Sciatic nerve (tissue), 2 donors: ENCODE data around the gene ANO1. TPM values are rescaled to one million over a fixed set of nuclear protein-coding genes. Genes with fewer than 3 reads are reported as not detected.
"Not testable (repeated sequence)": the region's sequence is repeated elsewhere in the genome, so short reads cannot be mapped to it uniquely, and the experiment has no call there.

Experiments used
- ATAC-seq: fragments of 200-7000 bp; cut with Tn5 transposase; one replicate; pipeline ENCODE4 v1.9.1; 2020; ENCODE audit warnings: mild to moderate bottlenecking, moderate library complexity
- DNase-seq: peaks from one replicate; pipeline ENCODE4 v3.0.0-alpha.2; 2020; ENCODE audit warnings: low spot score
- intact Hi-C: fragments of 100-400 bp; cut with DNase I; formaldehyde crosslinking; loops from one replicate; pipeline ENCODE4 v1.14.2; 2022
- total RNA-seq: library from RNA; stranded (reverse); fragmentation: NEBNext Ultra II Directional; extraction: Animal tissue kit (Norgen Biotek cat#: 25700); gene quantifications from one replicate; pipeline ENCODE4 v1.2.1, GENCODE V29; 2021
- donor health status: DM: no; HTN: no; CAD: no.
- donor health status: DM: no; HTN: no; CAD: no.

The ANO1 gene
- total RNA-seq, 1 donor from 2014 or later: 3.4 TPM

GRCh38 chr11:70210530-70210929, 132.4 kb downstream of the ANO1 start:
- DNase-seq: no peak
- no peak for ATAC-seq
- intact Hi-C loops: no loop called here

- ATAC-seq (no peak), DNase-seq (no peak)
Measured at GRCh38 chr11:70212227-70212811, 134.2 kb downstream of the ANO1 start.

GRCh38 chr11:70217388-70217787, 139.3 kb downstream of the ANO1 start:
- intact Hi-C loops, DNase-seq, ATAC-seq: not testable (repeated sequence)

More at GRCh38 chr11:70212227-70212811, 134.2 kb downstream of the ANO1 start:
- intact Hi-C loops: no loop called here

DNA sequence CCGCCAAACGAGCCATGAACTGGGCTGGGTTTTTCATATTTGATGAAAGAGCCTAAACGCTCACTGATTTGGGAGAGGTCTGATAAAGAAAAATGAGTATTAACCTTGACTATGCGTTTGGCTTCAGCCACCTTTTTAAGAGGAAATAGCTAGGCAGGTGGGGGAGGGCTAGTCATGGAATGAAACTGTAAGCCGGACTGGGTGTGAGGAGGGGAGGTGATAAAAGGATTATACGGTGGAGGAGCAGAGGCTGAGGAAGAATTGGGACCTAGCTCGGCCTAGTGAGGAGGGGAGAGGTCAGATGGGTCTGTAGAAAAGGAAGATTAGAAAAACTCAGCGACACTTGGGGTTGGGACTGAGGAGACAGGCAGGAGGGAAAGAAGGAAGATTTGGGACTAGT, 140.0 kb downstream of the ANO1 start:
- intact Hi-C loops, DNase-seq, ATAC-seq: not testable (repeated sequence)

- intact Hi-C loops: no loop called here
- DNase-seq (no peak), ATAC-seq (no peak)
Measured at GRCh38 chr11:70220136-70220535, 142.0 kb downstream of the ANO1 start.

GRCh38 chr11:70220920-70221319, 142.8 kb downstream of the ANO1 start:
- ATAC-seq (no peak), DNase-seq (no peak)
- intact Hi-C loops: no loop called here

GRCh38 chr11:70225681-70226177, 147.6 kb downstream of the ANO1 start:
- DNase-seq: no peak
- ATAC-seq: peak; percentile 57
- intact Hi-C loops: no loop called here

DNA sequence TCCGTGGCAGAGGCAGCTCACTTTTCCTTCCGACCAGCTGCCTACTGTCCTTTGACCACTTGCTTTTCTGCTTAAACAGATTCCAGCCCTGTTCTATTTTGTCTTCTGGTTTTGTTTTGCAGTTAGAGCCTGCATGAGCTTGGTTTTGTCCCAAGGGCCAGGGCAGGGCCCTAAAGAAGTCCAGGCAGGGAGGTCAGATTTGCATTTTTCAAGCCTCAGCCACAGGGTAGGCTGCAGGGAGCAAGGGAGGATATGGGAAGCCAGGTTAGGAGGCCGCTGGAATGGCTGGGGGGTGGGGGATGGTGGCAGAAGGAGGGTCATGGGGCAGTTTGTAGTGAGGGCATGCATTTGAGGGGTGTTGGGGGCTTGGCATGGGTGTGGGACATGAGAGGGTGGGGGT, 148.1 kb downstream of the ANO1 start:
- no peak for ATAC-seq
- no peak for DNase-seq
- intact Hi-C loops: no loop called here

GRCh38 chr11:70226967-70227366, 148.8 kb downstream of the ANO1 start:
- DNase-seq: no peak
- intact Hi-C loops: no loop called here
- ATAC-seq: no peak

DNA sequence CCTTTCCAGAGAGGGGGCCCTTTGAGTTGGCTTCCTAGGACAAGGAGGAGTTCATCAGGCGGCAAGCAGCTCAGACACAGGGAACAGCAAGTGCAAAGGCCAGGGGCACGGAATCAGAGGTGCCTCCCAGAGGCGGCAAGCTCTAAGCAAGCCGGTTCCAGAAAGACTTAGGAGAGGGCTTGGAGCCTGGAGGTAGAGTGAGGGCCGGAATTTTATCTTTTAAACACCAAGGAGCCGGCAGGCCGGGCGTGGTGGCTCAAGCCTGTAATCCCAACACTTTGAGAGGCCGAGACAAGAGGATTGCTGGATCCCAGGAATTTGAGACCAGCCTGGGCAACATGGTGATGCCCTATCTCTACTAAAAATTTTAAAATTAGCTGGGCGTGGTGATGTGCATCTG, 151.6 kb downstream of the ANO1 start:
- ATAC-seq: no peak
- intact Hi-C loops: no loop called here
- DNase-seq: no peak

GRCh38 chr11:70230151-70230839, 152.2 kb downstream of the ANO1 start:
- intact Hi-C loops: no loop called here
- DNase-seq (no peak), ATAC-seq (no peak)

DNA sequence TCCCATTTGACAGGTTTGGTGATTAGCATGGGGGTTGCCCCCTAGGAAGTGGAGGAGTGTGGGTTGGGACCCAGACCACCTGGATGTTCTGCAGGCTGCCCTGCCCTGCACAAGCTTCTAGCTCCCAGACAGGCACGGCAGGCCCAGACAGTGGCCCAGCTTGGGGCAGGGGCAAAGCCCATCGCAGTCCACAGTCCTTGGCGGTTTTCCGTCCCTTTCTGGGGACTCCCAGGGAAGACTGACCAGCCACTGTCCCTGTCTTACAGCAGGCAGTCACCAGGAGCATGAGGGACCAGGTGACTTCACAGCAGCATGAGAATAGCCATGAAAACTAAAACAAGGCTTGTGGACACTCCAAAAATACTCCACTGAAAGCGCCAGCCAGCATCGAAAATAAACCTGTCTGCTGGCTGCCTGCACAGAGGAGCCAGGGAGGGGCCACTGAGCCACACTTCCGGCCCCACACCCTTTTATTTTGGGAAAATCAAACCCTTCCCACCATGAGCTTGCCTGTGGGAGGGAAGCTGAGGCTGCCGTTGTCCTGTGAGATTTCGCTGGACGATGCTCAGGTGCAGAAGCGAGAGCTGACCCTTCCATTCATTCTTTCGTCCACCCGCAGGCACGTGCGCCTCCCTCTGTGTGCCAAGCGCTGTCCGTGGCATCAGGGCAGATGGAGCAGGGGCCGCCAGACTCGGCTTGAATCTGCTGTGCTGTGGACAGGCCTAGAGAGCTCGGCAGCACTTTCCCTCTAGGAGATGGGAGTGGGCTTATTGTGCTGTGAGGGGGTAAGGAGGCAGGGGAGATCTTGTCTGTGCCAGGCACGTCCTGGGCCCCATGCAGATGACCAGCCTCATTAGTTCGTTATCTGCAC, 153.0 kb downstream of the ANO1 start:
- no peak for DNase-seq
- intact Hi-C loops: no loop called here
- ATAC-seq: no peak

- ATAC-seq (no peak), DNase-seq (no peak)
- intact Hi-C loops: no loop called here
Measured at GRCh38 chr11:70233034-70233433, 154.9 kb downstream of the ANO1 start.

GRCh38 chr11:70233511-70233934, 155.4 kb downstream of the ANO1 start:
- intact Hi-C loops: no loop called here
- no peak for ATAC-seq
- no peak for DNase-seq

DNA sequence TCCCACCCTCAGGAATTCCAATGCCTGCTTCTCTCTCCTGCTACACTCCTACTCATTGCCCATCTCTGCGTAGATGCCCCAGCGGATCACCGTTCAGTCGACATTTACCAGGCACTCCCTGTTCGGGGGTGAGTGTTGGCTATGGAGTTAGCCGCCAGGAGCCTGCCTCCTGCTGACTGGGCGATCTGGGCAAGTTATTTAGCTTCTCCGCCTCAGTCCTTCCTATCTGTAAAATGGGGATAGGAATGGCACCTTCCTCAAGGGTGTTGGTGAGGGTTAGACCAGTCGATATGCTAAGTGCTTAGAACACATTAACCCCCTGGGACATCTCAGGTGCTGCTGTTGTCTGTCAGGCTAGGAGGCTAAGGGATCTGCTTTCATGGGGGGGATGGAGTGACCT, 155.8 kb downstream of the ANO1 start:
- ATAC-seq (no peak), DNase-seq (no peak)
- intact Hi-C loops: no loop called here

Other genes with a start within 250 kb of the ANO1 start
- gene FADD, start 125.0 kb downstream of the ANO1 start, total RNA-seq: 18.8 TPM
- 82.4 TPM for gene PPFIA1, start 192.4 kb downstream of the ANO1 start, total RNA-seq